HepG2 (cell line): Measurements from ENCODE around the gene GRIA3. TPM values are rescaled to one million over a fixed set of nuclear protein-coding genes. Genes with fewer than 3 reads are reported as not detected.

ENCODE experiments used
- ATAC-seq: fragments of 200-7000 bp; cut with Tn5 transposase; 3 replicates; pipeline ENCODE4 v1.9.1; 2020; ENCODE audit warnings: mild to moderate bottlenecking, moderate library complexity
- BruUV-seq: library from RNA; stranded (reverse); fragments of 400-500 nt; replicated peaks from 2 replicates; lab custom pipeline; 2021; lab: Mats Ljungman, UMichigan
- CTCF ChIA-PET: fragments of 300-600 bp; formaldehyde crosslinking; extraction: SDS; loops from one replicate; lab custom pipeline; 2021; ENCODE audit warnings: low total read pairs, inconsistent platforms, low intra/inter-chr PET ratio; lab: Yijun Ruan, JAX
- POLR2A ChIA-PET: fragments of 350-600 bp; sonication (Branson Sonifier 250); formaldehyde crosslinking; loops from one replicate; lab custom pipeline; 2020; ENCODE audit warnings: antibody characterized with exemption, inconsistent platforms; lab: Yijun Ruan, JAX
- DNase-seq: peaks from one replicate; pipeline ENCODE4 v3.0.0-alpha.2; 2015; ENCODE audit warnings: low spot score
- FAIRE-seq: peaks from 3 replicates; lab custom pipeline; 2011; peaks lifted over from hg19 to GRCh38; lab: Jason Lieb, UNC
- H2AFZ ChIP-seq: one replicate; pipeline ENCODE4 v1.6.1; 2011; ENCODE audit warnings: low read length, inconsistent platforms
- H3K27ac ChIP-seq: fragments of 300-600 bp; 3 replicates; pipeline ENCODE4 v1.8.0; 2011; ENCODE audit warnings: mixed run types, mild to moderate bottlenecking, mixed read lengths, low read length, inconsistent platforms; ENCODE audit not compliant: insufficient read depth; ENCODE audit errors: extremely low read length
- H3K27me3 ChIP-seq, 2 experiments: fragments of 200-600 bp in 1 of 2; 2 replicates in 1 of 2; 3 replicates in 1 of 2; pipeline versions ENCODE4 v1.6.0 to v1.8.0; 2011; ENCODE audit warnings: low read length in 2 of 2, mild to moderate bottlenecking in 2 of 2, moderate library complexity in 2 of 2, inconsistent platforms in 1 of 2; ENCODE audit not compliant: insufficient read depth in 2 of 2, control insufficient read depth in 1 of 2
- H3K36me3 ChIP-seq, 2 experiments: fragments of 200-600 bp in 1 of 2; replicated peaks in 1 of 2; 2 replicates in 1 of 2; 3 replicates in 1 of 2; pipeline versions ENCODE4 v1.5.1 to v1.8.0; 2011; ENCODE audit warnings: low read length in 2 of 2, inconsistent platforms in 1 of 2; ENCODE audit not compliant: insufficient read depth in 2 of 2, control insufficient read depth in 1 of 2
- H3K4me1 ChIP-seq: 2 replicates; pipeline ENCODE4 v1.5.1; 2012; ENCODE audit warnings: low read length, inconsistent platforms; ENCODE audit not compliant: insufficient read depth
- H3K4me2 ChIP-seq: 2 replicates; pipeline ENCODE4 v1.6.0; 2011; ENCODE audit warnings: low read depth, low read length, inconsistent platforms
- H3K4me3 ChIP-seq, 3 experiments: fragments of 200-600 bp in 1 of 3; sonication (generic), shearing (Covaris generic) in 1 of 3; replicated peaks in 1 of 3; 2 replicates each; pipeline ENCODE4 v1.5.1; 2011 to 2016; ENCODE audit warnings: low read length in 3 of 3, inconsistent platforms in 2 of 3, low read depth in 2 of 3, mild to moderate bottlenecking in 2 of 3, control low read depth in 1 of 3, mixed read lengths in 1 of 3; ENCODE audit not compliant: insufficient read depth in 1 of 3
- H3K79me2 ChIP-seq: one replicate; pipeline ENCODE4 v1.6.1; 2011; ENCODE audit warnings: low read length, inconsistent platforms; ENCODE audit not compliant: insufficient read depth
- H3K9ac ChIP-seq: 2 replicates; pipeline ENCODE4 v1.6.0; 2011; ENCODE audit warnings: mild to moderate bottlenecking, low read depth, low read length, inconsistent platforms; ENCODE audit not compliant: insufficient read depth
- H3K9me3 ChIP-seq: 2 replicates; pipeline ENCODE4 v1.5.1; 2012; ENCODE audit warnings: mild to moderate bottlenecking, low read length
- H4K20me1 ChIP-seq: 2 replicates; pipeline ENCODE4 v1.6.0; 2011; ENCODE audit warnings: inconsistent platforms, mild to moderate bottlenecking, low read length, moderate library complexity; ENCODE audit not compliant: insufficient read depth
- HCFC1 ChIP-seq: fragments of 150-350 bp; IDR thresholded peaks from 2 replicates; pipeline ENCODE4 v1.6.1; 2014; ENCODE audit warnings: low read depth, low read length
- KDM5B ChIP-seq: sonication (generic); formaldehyde crosslinking; IDR thresholded peaks from 2 replicates; pipeline ENCODE4 v1.4.0; 2020; ENCODE audit warnings: missing genetic modification reagents, mild to moderate bottlenecking, borderline replicate concordance
- SRSF1 ChIP-seq: fragments of 200-400 bp; formaldehyde crosslinking; optimal IDR thresholded peaks from 2 replicates; pipeline ENCODE3; 2017; ENCODE audit warnings: mild to moderate bottlenecking, low read depth, low read length, moderate library complexity
- ZC3H13 ChIP-seq: sonication (generic); formaldehyde crosslinking; IDR thresholded peaks from 2 replicates; pipeline ENCODE4 v1.8.1; 2023; ENCODE audit warnings: mild to moderate bottlenecking, missing genetic modification reagents, moderate library complexity
- ZNF160 ChIP-seq: sonication (generic); formaldehyde crosslinking; IDR thresholded peaks from 2 replicates; pipeline ENCODE4 v1.8.0; 2022; ENCODE audit warnings: mild to moderate bottlenecking, inconsistent platforms, missing genetic modification reagents
- ZNF296 ChIP-seq: sonication (generic); formaldehyde crosslinking; conservative IDR thresholded peaks from 2 replicates; pipeline ENCODE4 v1.5.0; 2020; ENCODE audit warnings: mild to moderate bottlenecking, missing genetic modification reagents
- WGBS: methylation state at CpG from one replicate; pipeline ENCODE4 v1.1.6; 2017; ENCODE audit warnings: low lambda C conversion rate; 5-methylcytosine and 5-hydroxymethylcytosine counted together
- in situ Hi-C: cut with HindIII; loops from 2 replicates; pipeline ENCODE4 v1.10.0; 2017; ENCODE audit warnings: low pct_unique_long_range_greater_than_20kb; ENCODE audit not compliant: extremely low pct_ligation_motif_present
- intact Hi-C: fragments of 100-400 bp; cut with micrococcal nuclease; formaldehyde crosslinking; loops from one replicate; pipeline ENCODE4 v1.10.0; 2022; ENCODE audit not compliant: unreplicated experiment
- polyA plus RNA-seq, 8 experiments: library from polyadenylated mRNA; depleted of rRNA in 3 of 8; stranded (reverse) in 7 of 8; unstranded in 1 of 8; fragments of >200 nt; fragmentation: Illumina TruSeq in 4 of 8; extraction: Trizol in 4 of 8; gene quantifications; 2 replicates each; pipeline versions ENCODE4 v1.2.1 to v1.2.3, GENCODE V29; 2011 to 2016; ENCODE audit warnings: low read depth in 4 of 8, missing spikeins in 1 of 8, mixed read lengths in 1 of 8; ENCODE audit not compliant: insufficient read depth in 1 of 8
- total RNA-seq, 5 experiments: library from RNA; depleted of rRNA; stranded (reverse); fragments of >200 nt; fragmentation: Illumina TruSeq; extraction: Trizol; gene quantifications; 2 replicates each; pipeline ENCODE4 v1.2.3, GENCODE V29; 2016; ENCODE audit warnings: low read depth in 1 of 5
- TF ChIP-seq, protein P1 (sequence below): sonication (generic); formaldehyde crosslinking; IDR thresholded peaks from 2 replicates; pipeline ENCODE4 v1.5.1; 2020; ENCODE audit warnings: missing genetic modification reagents, mild to moderate bottlenecking, borderline replicate concordance
- TF ChIP-seq, protein P2 (sequence below): sonication (generic); formaldehyde crosslinking; IDR thresholded peaks from 2 replicates; pipeline ENCODE4 v1.4.0; 2020; ENCODE audit warnings: missing genetic modification reagents; ENCODE audit errors: not compliant biosample characterization
- TF ChIP-seq, protein P3 (sequence below): sonication (generic); formaldehyde crosslinking; IDR thresholded peaks from 2 replicates; pipeline ENCODE4 v1.5.0; 2020; ENCODE audit warnings: missing genetic modification reagents
- TF ChIP-seq, protein P4 (sequence below): sonication (generic); formaldehyde crosslinking; IDR thresholded peaks from 2 replicates; pipeline ENCODE4 v1.5.1; 2020; ENCODE audit warnings: missing genetic modification reagents, mild to moderate bottlenecking, borderline replicate concordance

The GRIA3 gene
- total and polyA plus RNA-seq, 2 of the 13 experiments (the other 11 are each of a cell fraction or from before 2014, with no cell fraction given), result not detected

DNA sequence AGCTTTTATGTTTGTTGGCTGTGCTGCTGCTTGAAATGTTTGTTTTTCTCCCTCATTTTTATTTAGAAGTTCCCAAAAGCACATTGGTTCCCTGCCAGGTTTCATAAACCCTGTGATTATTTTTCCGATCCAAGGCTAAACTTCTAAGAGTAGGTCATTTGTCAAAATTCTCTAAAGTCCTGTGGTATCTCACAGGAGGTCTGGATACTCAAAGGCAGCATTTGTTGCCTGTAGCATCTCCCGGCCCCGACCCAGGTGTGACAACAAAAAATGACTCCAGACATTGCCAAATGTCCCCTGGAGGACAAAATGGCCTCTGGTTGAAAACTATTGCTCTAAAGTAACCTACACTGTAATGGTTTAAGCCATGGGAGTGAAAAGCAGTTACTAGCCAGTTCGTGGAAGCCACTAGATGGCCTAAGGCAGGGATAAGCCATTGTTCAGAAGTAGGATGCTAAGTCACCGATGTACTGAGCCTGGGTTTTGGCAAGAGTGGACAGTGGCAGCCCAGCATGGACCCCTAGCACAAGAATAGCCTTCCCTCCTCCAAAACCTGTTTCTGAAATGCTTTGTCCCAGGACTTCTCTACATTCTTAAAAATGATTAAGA lies 292.6 kb downstream of the GRIA3 start (continued):
- TF ChIP-seq, protein P1, sequence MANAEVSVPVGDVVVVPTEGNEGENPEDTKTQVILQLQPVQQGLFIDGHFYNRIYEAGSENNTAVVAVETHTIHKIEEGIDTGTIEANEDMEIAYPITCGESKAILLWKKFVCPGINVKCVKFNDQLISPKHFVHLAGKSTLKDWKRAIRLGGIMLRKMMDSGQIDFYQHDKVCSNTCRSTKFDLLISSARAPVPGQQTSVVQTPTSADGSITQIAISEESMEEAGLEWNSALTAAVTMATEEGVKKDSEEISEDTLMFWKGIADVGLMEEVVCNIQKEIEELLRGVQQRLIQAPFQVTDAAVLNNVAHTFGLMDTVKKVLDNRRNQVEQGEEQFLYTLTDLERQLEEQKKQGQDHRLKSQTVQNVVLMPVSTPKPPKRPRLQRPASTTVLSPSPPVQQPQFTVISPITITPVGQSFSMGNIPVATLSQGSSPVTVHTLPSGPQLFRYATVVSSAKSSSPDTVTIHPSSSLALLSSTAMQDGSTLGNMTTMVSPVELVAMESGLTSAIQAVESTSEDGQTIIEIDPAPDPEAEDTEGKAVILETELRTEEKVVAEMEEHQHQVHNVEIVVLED (CRISPR knock-in tag), result no peak
- TF ChIP-seq ZNF296 (CRISPR knock-in tag), result no peak
- TF ChIP-seq, protein P2, sequence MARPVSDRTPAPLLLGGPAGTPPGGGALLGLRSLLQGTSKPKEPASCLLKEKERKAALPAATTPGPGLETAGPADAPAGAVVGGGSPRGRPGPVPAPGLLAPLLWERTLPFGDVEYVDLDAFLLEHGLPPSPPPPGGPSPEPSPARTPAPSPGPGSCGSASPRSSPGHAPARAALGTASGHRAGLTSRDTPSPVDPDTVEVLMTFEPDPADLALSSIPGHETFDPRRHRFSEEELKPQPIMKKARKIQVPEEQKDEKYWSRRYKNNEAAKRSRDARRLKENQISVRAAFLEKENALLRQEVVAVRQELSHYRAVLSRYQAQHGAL (CRISPR knock-in tag), result no peak
- TF ChIP-seq, protein P3, sequence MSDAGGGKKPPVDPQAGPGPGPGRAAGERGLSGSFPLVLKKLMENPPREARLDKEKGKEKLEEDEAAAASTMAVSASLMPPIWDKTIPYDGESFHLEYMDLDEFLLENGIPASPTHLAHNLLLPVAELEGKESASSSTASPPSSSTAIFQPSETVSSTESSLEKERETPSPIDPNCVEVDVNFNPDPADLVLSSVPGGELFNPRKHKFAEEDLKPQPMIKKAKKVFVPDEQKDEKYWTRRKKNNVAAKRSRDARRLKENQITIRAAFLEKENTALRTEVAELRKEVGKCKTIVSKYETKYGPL (CRISPR knock-in tag), result no peak
- TF ChIP-seq ZNF160, result no peak
- TF ChIP-seq KDM5B (CRISPR knock-in tag), result no peak
- TF ChIP-seq, protein P4, sequence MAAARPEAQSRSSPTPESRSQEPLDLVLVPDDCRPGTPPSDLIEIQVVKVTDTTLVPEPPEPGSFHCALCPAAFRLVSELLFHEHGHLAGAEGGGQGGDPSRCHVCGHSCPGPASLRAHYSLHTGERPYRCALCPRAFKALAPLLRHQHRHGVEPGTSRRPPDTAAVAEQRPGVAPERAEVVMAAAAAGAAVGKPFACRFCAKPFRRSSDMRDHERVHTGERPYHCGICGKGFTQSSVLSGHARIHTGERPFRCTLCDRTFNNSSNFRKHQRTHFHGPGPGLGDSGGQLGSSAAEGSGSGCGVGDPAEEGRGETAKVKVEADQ, result no peak
- no peak for TF ChIP-seq SRSF1

DNA sequence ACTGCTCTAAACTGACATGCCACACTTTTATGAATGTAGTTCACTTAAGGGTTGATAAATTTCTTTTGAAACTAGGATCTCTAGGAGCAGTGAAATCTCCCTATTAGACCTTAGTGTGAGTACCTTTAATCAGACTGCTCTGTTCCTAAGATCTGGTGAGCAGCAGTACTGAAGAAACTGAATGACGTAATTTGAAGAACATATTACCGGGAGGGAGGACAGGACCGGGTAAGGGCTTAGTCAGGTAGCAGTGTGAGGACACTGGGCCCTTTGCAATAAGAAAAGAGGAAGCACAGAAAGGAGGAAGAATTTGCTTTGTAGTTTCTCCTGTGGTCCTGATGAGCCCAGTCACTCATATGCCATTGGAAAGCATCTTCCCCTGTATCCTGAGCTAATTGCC lies 293.6 kb downstream of the GRIA3 start:
- no peaks in the 10 kb centered on the region for H3K9me3 ChIP-seq
- no peaks in the 10 kb centered on the region for H3K4me1 ChIP-seq
- no peaks in the 10 kb centered on the region for H3K36me3 ChIP-seq
- no peak overlapping the region for H3K27ac ChIP-seq
- 87% methylated on average over 3 of the region's 3 CpGs for WGBS
- no peak overlapping the region for H3K9ac ChIP-seq
- intact Hi-C loops, result no loop called here
- CTCF ChIA-PET, result no interaction called here
- H3K4me3 ChIP-seq, result no peak overlapping the region
- ATAC-seq (no peak), FAIRE-seq (no peak), DNase-seq (no peak)
- in situ Hi-C loops, result no loop called here
- H3K4me2 ChIP-seq, result no peak overlapping the region
- H3K27me3 ChIP-seq, result no peaks in the 10 kb centered on the region
- H2AFZ ChIP-seq, result no peak overlapping the region
- no TSS peak for BruUV-seq
- POLR2A ChIA-PET, result no interaction called here
- H3K79me2 ChIP-seq, result no peaks in the 10 kb centered on the region
- H4K20me1 ChIP-seq, result no peaks in the 10 kb centered on the region
- TF ChIP-seq HCFC1, result no peak
- no peak for TF ChIP-seq ZC3H13 (CRISPR knock-in tag)
- TF ChIP-seq, all 625 proteins: peak for 0
